WTC11 (cell line): ENCODE data around the gene ALPK1. TPM values are rescaled to one million over a fixed set of nuclear protein-coding genes. Genes with fewer than 3 reads are reported as not detected.

Experiments used
- ATAC-seq: fragments of 200-7000 bp; cut with Tn5 transposase; 2 replicates; pipeline ENCODE4 v1.10.0; 2021; ENCODE audit warnings: mild to moderate bottlenecking, moderate library complexity
- CTCF ChIA-PET: fragments of 300-600 bp; sonication (Branson Sonifier 250); formaldehyde crosslinking; loops from one replicate; lab custom pipeline; 2021; ENCODE audit warnings: antibody characterized with exemption; lab: Charles Lee
- POLR2A ChIA-PET: fragments of 350-600 bp; sonication (Branson Sonifier 250); formaldehyde crosslinking; loops from one replicate; lab custom pipeline; 2021; ENCODE audit warnings: antibody characterized with exemption; lab: Charles Lee
- DNase-seq: peaks from one replicate; pipeline ENCODE4 v3.0.0; 2021; ENCODE audit warnings: low spot score
- H3K27ac Mint-ChIP-seq: 2 replicates; pipeline ENCODE4 v1.8.0; 2021; ENCODE audit warnings: mixed read lengths
- H3K27me3 Mint-ChIP-seq: 2 replicates; pipeline ENCODE4 v1.8.0; 2021; ENCODE audit warnings: low read depth, mild to moderate bottlenecking, moderate library complexity, mixed read lengths
- H3K36me3 Mint-ChIP-seq: 2 replicates; pipeline ENCODE4 v1.8.0; 2021; ENCODE audit warnings: mixed read lengths
- H3K4me1 Mint-ChIP-seq: 2 replicates; pipeline ENCODE4 v1.8.0; 2022; ENCODE audit warnings: mixed read lengths
- H3K4me3 Mint-ChIP-seq: 2 replicates; pipeline ENCODE4 v1.8.0; 2021; ENCODE audit warnings: mild to moderate bottlenecking, moderate library complexity, mixed read lengths
- H3K9me3 Mint-ChIP-seq: 2 replicates; pipeline ENCODE4 v1.8.0; 2021; ENCODE audit warnings: mixed read lengths
- AR ChIP-seq: fragments of 250-450 bp; sonication (Bioruptor Pico); IDR thresholded peaks from 2 replicates; pipeline ENCODE4 v1.9.0; 2021; ENCODE audit warnings: mild to moderate bottlenecking
- ARID4B ChIP-seq: sonication (generic); formaldehyde crosslinking; IDR thresholded peaks from 2 replicates; pipeline ENCODE4 v1.8.0; 2023; ENCODE audit warnings: missing genetic modification reagents, mild to moderate bottlenecking, borderline replicate concordance
- ELF4 ChIP-seq: sonication (generic); formaldehyde crosslinking; IDR thresholded peaks from 2 replicates; pipeline ENCODE4 v1.8.1; 2022; ENCODE audit warnings: low read depth, mild to moderate bottlenecking, moderate library complexity, missing genetic modification reagents
- FOXJ3 ChIP-seq: sonication (generic); formaldehyde crosslinking; IDR thresholded peaks from 2 replicates; pipeline ENCODE4 v1.9.0; 2021; ENCODE audit warnings: missing genetic modification reagents, mild to moderate bottlenecking, borderline replicate concordance
- IRF1 ChIP-seq: sonication (generic); formaldehyde crosslinking; IDR thresholded peaks from 2 replicates; pipeline ENCODE4 v1.8.0; 2023; ENCODE audit warnings: missing genetic modification reagents
- MAX ChIP-seq: sonication (generic); formaldehyde crosslinking; IDR thresholded peaks from 2 replicates; pipeline ENCODE4 v1.8.0; 2022; ENCODE audit warnings: mild to moderate bottlenecking, missing genetic modification reagents
- MLX ChIP-seq: sonication (generic); formaldehyde crosslinking; IDR thresholded peaks from 2 replicates; pipeline ENCODE4 v1.8.1; 2023; ENCODE audit warnings: mild to moderate bottlenecking, missing genetic modification reagents, moderate library complexity
- RORB ChIP-seq: fragments of 250-450 bp; sonication (Bioruptor Pico); IDR thresholded peaks from 2 replicates; pipeline ENCODE4 v1.9.0; 2021; ENCODE audit warnings: mild to moderate bottlenecking
- SMAD3 ChIP-seq: sonication (generic); formaldehyde crosslinking; IDR thresholded peaks from 2 replicates; pipeline ENCODE4 v1.8.0; 2022; ENCODE audit warnings: missing genetic modification reagents, mild to moderate bottlenecking, borderline replicate concordance
- TCF7 ChIP-seq: sonication (generic); formaldehyde crosslinking; IDR thresholded peaks from 2 replicates; pipeline ENCODE4 v1.8.0; 2022; ENCODE audit warnings: mild to moderate bottlenecking, low read depth, missing genetic modification reagents, moderate library complexity
- TEAD4 ChIP-seq: sonication (generic); formaldehyde crosslinking; IDR thresholded peaks from 2 replicates; pipeline ENCODE4 v1.8.0; 2022; ENCODE audit warnings: mild to moderate bottlenecking, missing genetic modification reagents
- ZNF281 ChIP-seq: sonication (generic); formaldehyde crosslinking; IDR thresholded peaks from 2 replicates; pipeline ENCODE4 v1.8.0; 2023; ENCODE audit warnings: mild to moderate bottlenecking, missing genetic modification reagents
- ZNF423 ChIP-seq: fragments of 250-450 bp; sonication (Bioruptor Pico); IDR thresholded peaks from 2 replicates; pipeline ENCODE4 v2.1.2; 2022; ENCODE audit warnings: mild to moderate bottlenecking, moderate library complexity
- total RNA-seq: library from RNA; stranded (reverse); gene quantifications from 3 replicates; pipeline ENCODE4 v1.2.3, GENCODE V29; 2021

The ALPK1 gene
- total RNA-seq, 1 experiment from 2014 or later, result 0.50 TPM

- Mint-ChIP-seq H3K27me3 (peaks cover 8% of the 10 kb centered on the region; the same call in 1 of the 2 replicates), H3K27ac (no peak overlapping the region), H3K9me3 (peaks cover 4% of the 10 kb centered on the region), H3K4me3 (no peak overlapping the region), H3K36me3 (peaks cover 5% of the 10 kb centered on the region), H3K4me1 (peaks cover 23% of the 10 kb centered on the region)
- ChIA-PET POLR2A (interaction anchor here (0.5 kb wide), 1 partner anchor 564 kb away, joined by 4 read pairs; no protein-coding TSS in a partner anchor), CTCF (no interaction called here)
- TF ChIP-seq AR (CRISPR knock-in tag) (no peak), TEAD4 (CRISPR knock-in tag) (no peak), MLX (CRISPR knock-in tag) (no peak), ZNF423 (CRISPR knock-in tag) (no peak), RORB (CRISPR knock-in tag) (no peak), SMAD3 (CRISPR knock-in tag) (no peak), TCF7 (CRISPR knock-in tag) (no peak), IRF1 (no peak), MAX (no peak), ZNF281 (CRISPR knock-in tag) (no peak), ARID4B (CRISPR knock-in tag) (no peak), FOXJ3 (CRISPR knock-in tag) (no peak), ELF4 (no peak)
- ATAC-seq (no peak), DNase-seq (no peak)
These were observed 14.3 kb downstream of the ALPK1 start for GRCh38 chr4:112311516-112311915.
